IgD-negative memory B cell (primary cell): ENCODE data around the gene SUPT20HL1. TPM values are rescaled to one million over a fixed set of nuclear protein-coding genes. Genes with fewer than 3 reads are reported as not detected.
"Not testable (repeated sequence)": the region's sequence is repeated elsewhere in the genome, so short reads cannot be mapped to it uniquely, and the experiment has no call there.

Experiments used
- H3K27ac Mint-ChIP-seq, 3 donors: one replicate each; pipeline ENCODE4 v1.8.0; 2020 to 2022; ENCODE audit warnings: mild to moderate bottlenecking in 3 of 3, mixed read lengths in 3 of 3, moderate library complexity in 1 of 3
- H3K27me3 Mint-ChIP-seq: one replicate; pipeline ENCODE4 v1.8.0; 2021; ENCODE audit warnings: mixed read lengths
- H3K36me3 Mint-ChIP-seq: one replicate; pipeline ENCODE4 v1.8.0; 2020; ENCODE audit warnings: mild to moderate bottlenecking, mixed read lengths
- H3K4me1 Mint-ChIP-seq, 3 donors: one replicate each; pipeline ENCODE4 v1.8.0; 2020 to 2022; ENCODE audit warnings: mixed read lengths in 3 of 3, mild to moderate bottlenecking in 1 of 3
- H3K4me3 Mint-ChIP-seq, 4 donors: one replicate each; pipeline ENCODE4 v1.8.0; 2020 to 2022; ENCODE audit warnings: mild to moderate bottlenecking in 4 of 4, mixed read lengths in 4 of 4, moderate library complexity in 3 of 4
- H3K9me3 Mint-ChIP-seq, 3 donors: one replicate each; pipeline ENCODE4 v1.8.0; 2020 to 2021; ENCODE audit warnings: mixed read lengths in 3 of 3, mild to moderate bottlenecking in 1 of 3
- polyA plus RNA-seq: library from polyadenylated mRNA; unstranded; fragments of 300-500 nt; fragmentation: Illumina TruSeq; gene quantifications from one replicate; pipeline ENCODE4 v1.2.3, GENCODE V29; 2021

Gene SUPT20HL1
- not detected for polyA plus RNA-seq

DNA sequence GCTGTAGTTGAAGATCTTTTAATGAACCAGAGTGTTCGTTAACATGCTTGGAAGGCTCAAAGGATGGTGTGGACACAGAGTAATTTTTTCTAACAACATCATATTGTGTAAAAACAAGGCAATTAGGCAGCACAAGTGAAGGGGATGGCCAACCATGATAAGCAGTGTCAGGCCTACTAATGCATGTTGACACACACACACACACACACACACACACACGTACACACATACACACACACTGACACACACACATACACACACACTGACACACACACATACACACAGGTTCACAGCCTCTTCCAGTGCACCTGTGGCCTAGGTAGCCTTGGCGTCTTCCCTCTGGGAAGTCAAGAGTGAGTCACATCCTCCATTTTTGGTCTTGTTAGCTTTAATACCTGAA, at the start of gene SUPT20HL1:
TSS of gene SUPT20HL1 (plus strand) at position 368 of the 400 bp plus-strand sequence. CDS start 2,122 bp downstream, outside the sequence.
- peaks cover 0 to 4% (median 0%) of the 10 kb centered on the region in 3 donors for H3K9me3 Mint-ChIP-seq
- no peak within 1 kb of the TSS for H3K27ac Mint-ChIP-seq
- no peak within 1 kb of the TSS for H3K4me3 Mint-ChIP-seq
- H3K27me3 Mint-ChIP-seq, result peaks cover 3% of the 10 kb centered on the region
- no peaks in the 10 kb centered on the region for H3K4me1 Mint-ChIP-seq
- H3K36me3 Mint-ChIP-seq, result no peaks in the 10 kb centered on the region

DNA sequence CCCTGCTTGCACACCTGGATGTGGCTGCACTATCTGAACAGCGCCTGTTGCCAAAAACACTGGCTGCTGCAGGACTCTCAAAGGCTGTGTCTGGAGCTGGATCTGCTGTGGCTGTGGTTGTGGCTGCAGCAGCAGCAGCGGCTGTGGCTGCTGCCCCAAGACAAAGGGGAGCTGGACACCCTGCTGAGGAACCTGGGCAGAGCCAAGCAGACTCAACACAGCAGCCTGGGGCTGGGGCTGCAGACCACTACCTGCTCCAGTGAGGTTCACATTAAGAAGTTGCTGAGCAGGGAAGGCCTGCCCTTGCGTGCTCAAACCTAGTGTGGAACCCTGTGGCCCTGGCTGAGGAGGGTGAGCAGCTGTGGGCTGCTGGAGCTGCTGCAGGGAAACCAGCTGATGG, 49.5 kb upstream of the SUPT20HL1 start:
- not testable (repeated sequence) for H3K9me3 Mint-ChIP-seq, H3K4me3 Mint-ChIP-seq, H3K27me3 Mint-ChIP-seq, H3K27ac Mint-ChIP-seq, H3K36me3 Mint-ChIP-seq, H3K4me1 Mint-ChIP-seq

DNA sequence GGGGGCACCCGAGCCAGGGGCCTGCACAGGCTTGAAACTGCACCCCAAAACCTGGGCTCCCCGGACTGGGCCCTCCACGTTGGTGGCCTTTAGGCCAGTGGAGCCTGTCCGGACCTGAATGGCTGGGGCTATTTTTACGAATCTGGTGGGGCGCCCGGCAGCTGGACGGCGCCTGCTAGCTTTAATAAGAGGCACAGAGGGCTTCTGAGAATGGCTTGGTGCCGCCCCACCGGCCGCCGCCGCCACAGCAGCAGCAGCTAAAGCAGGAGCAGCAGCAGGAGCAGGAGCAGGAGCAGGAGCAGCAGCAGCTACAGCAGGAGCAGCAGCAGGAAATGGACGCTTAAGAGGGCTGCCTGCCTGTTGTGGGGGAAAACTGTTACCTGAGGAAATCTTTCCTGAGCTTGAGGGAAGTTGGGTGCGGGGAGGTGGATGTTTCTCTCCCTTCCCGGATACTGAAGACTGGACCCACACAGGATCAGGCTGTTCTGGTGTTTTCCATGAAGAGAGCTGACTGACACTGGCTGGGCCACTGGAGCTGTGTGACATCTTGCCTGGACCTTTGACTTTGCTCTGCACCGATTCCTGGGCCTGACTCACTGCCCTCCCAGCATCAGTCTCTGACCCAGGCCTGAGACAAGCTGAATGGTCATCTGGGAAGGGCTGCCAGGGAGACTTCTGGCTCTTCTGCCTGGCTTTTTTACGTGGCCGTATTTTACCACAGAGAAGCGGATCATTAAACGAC, 48.8 kb upstream of the SUPT20HL1 start:
- not testable (repeated sequence) for H3K27me3 Mint-ChIP-seq, H3K9me3 Mint-ChIP-seq, H3K27ac Mint-ChIP-seq, H3K4me1 Mint-ChIP-seq, H3K4me3 Mint-ChIP-seq, H3K36me3 Mint-ChIP-seq

DNA sequence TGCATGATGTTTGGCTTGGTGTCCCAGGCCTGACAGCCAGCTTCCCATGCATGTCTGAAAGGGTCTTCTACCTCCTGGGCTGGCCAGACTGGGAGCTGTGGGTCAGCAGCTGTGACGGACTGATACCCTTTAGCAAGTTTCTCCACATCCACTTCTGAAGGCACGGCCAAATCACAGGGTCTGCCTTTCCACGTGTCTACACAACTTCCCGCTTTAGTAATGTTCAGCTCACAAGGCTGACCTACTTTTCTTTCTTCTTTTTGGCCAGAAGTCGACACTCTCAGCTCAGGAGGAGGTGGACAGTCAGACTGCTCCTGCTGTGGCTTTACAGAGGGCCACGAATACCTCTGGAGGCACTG, 48.2 kb upstream of the SUPT20HL1 start:
- not testable (repeated sequence) for H3K36me3 Mint-ChIP-seq, H3K27me3 Mint-ChIP-seq, H3K4me1 Mint-ChIP-seq, H3K27ac Mint-ChIP-seq, H3K4me3 Mint-ChIP-seq, H3K9me3 Mint-ChIP-seq

DNA sequence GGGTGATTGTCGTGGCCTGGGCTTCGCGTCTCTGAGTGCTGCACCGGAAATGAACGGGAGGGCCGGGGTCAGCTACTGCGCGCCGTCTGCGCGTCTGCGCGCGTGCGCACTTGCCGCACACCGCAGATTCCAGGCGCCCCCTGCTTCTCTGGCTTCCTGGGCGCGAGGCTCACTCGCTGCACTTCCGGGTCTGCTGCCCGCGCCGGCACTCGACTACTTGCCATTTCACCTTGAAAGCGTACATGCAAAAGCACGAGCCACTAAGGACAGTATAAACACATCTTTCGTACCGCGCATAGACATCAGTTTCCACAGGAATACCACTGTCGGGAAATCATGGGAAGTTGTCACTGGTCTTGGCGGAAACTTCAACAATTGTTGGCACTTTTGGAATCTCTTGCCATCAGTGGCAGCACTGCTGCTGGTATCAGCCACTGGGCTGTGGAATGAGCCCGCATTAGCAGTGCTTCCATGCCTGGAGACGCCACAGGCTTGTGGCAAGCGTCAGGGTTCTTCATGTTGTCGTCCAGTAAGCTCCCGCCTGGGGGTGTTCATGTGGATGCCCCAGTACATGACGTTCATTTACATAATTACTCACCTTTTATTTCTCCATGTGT, 46.3 kb upstream of the SUPT20HL1 start, which contains the start of gene SUPT20HL2:
TSS of gene SUPT20HL2 (minus strand) at position 51 of the 617 bp plus-strand sequence. CDS start 754 bp downstream, outside the sequence.
- H3K4me1 Mint-ChIP-seq, result no peaks in the 10 kb centered on the region
- H3K27ac Mint-ChIP-seq, result peak within 1 kb of the TSS in 1 of 3 donors; percentile 35
- H3K27me3 Mint-ChIP-seq, result no peaks in the 10 kb centered on the region
- no peaks in the 10 kb centered on the region for H3K36me3 Mint-ChIP-seq
- no peaks in the 10 kb centered on the region for H3K9me3 Mint-ChIP-seq
- H3K4me3 Mint-ChIP-seq, result no peak within 1 kb of the TSS

DNA sequence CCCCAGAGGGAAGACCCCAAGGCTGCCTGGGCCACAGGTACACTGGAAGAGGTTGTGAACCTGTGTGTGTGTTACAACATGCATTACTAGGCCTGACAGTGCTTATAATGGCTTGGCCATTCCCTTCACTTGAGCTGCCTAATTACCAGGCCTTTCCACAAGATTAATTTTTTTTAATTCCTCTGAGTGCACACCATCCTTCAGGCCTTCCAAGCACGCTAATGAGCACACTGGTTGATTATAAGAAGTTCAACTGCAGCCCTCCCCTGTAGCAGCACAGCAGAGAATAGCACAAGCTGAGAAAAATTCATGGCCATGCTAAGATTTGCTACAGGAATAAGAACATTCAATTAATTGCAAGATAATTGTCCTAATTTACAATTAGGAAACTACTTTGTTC, 44.3 kb upstream of the SUPT20HL1 start:
- H3K4me1 Mint-ChIP-seq, result no peaks in the 10 kb centered on the region
- H3K36me3 Mint-ChIP-seq, result no peaks in the 10 kb centered on the region
- H3K27ac Mint-ChIP-seq, result no peak overlapping the region
- H3K27me3 Mint-ChIP-seq, result peaks cover 7% of the 10 kb centered on the region
- H3K9me3 Mint-ChIP-seq, result no peaks in the 10 kb centered on the region
- H3K4me3 Mint-ChIP-seq, result no peak overlapping the region

DNA sequence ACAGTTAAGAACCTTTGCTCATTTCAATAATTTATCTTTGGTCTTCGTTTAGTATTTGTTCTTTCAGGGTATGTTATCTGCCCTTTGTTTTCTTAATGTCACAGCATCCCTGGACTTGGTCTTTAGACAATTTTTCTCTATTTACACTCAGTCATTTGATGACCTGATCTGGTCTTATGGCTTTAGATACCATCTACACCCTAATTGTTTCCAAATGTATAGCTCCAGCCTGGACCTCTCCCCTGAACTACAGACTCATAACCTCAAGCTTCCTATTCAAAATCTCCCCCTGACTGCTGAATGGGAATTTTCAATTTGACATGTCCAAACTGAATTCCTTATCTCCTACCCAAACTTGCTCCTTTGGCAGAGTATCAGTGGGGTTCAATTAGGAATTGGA, 42.9 kb upstream of the SUPT20HL1 start:
- Mint-ChIP-seq H3K4me1 (no peaks in the 10 kb centered on the region), H3K9me3 (no peaks in the 10 kb centered on the region), H3K36me3 (no peaks in the 10 kb centered on the region), H3K4me3 (no peak overlapping the region), H3K27ac (no peak overlapping the region), H3K27me3 (peaks cover 7% of the 10 kb centered on the region)

DNA sequence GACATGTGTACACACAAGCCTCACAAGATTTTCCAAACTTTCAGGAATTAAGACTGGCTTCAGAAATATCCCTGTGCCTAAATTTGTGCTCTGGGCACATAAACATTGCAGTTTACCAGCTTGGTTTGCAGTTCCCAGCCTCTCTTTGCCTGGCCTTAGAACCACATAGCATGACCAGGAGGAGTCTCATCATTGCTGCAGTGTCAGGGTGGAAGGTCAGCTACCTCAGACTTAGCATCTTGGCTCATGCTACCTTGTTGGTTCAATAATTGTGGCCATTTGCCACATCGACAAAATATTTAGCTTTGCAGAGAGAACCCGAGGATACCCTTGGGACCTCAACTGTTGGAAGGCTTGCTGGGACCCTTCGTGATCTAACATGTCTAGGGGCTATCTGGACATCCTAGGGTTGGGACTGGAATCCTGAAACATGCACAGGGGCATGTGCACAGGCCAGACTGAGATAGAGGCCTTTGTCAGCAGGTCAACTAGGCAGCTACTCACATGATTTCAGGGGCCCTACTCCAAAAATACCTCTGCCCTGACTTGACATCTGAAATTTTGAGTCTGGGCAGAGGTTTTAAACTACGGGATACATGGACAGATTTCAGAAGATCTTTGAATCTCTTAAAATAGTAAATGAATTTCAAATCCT, 38.6 kb upstream of the SUPT20HL1 start:
- Mint-ChIP-seq H3K27me3 (peaks cover 12% of the 10 kb centered on the region), H3K27ac (no peak overlapping the region), H3K4me3 (no peak overlapping the region), H3K4me1 (no peaks in the 10 kb centered on the region), H3K36me3 (no peaks in the 10 kb centered on the region), H3K9me3 (no peaks in the 10 kb centered on the region)

DNA sequence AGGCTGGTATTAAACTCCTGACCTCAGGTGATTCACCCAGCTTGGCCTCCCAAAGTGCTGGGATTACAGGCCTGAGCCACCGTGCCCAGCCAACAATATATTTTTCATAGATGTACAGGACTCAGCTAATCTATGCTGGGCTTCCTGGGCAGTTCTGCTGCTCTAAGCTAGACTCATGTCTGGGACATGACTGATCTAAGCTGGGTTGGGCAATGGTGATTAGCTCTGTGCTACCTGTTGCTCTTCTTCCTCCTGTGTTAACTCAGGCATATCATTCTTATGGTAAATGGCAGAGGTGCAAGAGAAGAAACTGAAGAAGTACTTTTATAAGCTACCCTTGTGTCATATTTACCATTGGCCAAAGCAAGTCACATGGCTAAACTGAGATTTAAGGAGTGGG, 35.2 kb upstream of the SUPT20HL1 start:
- Mint-ChIP-seq H3K27me3 (peaks cover 16% of the 10 kb centered on the region), H3K4me3 (no peak overlapping the region), H3K36me3 (no peaks in the 10 kb centered on the region), H3K4me1 (no peaks in the 10 kb centered on the region), H3K27ac (no peak overlapping the region), H3K9me3 (no peaks in the 10 kb centered on the region)

- Mint-ChIP-seq H3K4me1 (peaks cover 0 to 2% (median 0%) of the 10 kb centered on the region in 3 donors), H3K27ac (no peak overlapping the region), H3K27me3 (peaks cover 16% of the 10 kb centered on the region), H3K9me3 (peaks cover 2 to 9% (median 3%) of the 10 kb centered on the region in 3 donors), H3K36me3 (no peaks in the 10 kb centered on the region), H3K4me3 (no peak overlapping the region)
Measured at GRCh38 chrX:24332878-24333277, 27.6 kb upstream of the SUPT20HL1 start.

DNA sequence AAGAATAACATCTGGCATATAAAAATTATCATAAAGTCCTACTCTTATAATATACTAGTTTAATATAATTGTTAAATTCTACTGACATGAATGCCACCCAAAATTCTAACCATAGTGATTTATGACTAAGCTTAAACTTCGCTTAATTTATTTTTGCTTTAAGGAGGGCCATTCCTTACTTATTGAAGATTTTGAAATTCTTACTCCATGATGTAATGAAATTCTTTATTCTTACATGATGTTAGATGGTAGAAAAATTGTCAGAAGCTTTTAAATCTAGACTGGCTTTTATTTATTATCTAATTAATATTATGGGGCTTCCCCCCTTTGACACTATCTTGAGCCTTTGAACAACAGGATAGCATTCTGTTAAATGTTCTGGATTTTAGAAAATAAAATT, 27.1 kb upstream of the SUPT20HL1 start:
- H3K4me1 Mint-ChIP-seq, result peaks cover 0 to 2% (median 0%) of the 10 kb centered on the region in 3 donors
- peaks cover 2 to 9% (median 3%) of the 10 kb centered on the region in 3 donors for H3K9me3 Mint-ChIP-seq
- H3K27me3 Mint-ChIP-seq, result peaks cover 16% of the 10 kb centered on the region
- H3K36me3 Mint-ChIP-seq, result no peaks in the 10 kb centered on the region
- no peak overlapping the region for H3K27ac Mint-ChIP-seq
- H3K4me3 Mint-ChIP-seq, result no peak overlapping the region

- peaks cover 0 to 2% (median 0%) of the 10 kb centered on the region in 3 donors for H3K4me1 Mint-ChIP-seq
- no peak overlapping the region for H3K27ac Mint-ChIP-seq
- H3K36me3 Mint-ChIP-seq, result no peaks in the 10 kb centered on the region
- peaks cover 14% of the 10 kb centered on the region for H3K27me3 Mint-ChIP-seq
- no peak overlapping the region for H3K4me3 Mint-ChIP-seq
- H3K9me3 Mint-ChIP-seq, result peaks cover 2 to 9% (median 3%) of the 10 kb centered on the region in 3 donors
Measured at GRCh38 chrX:24334461-24334860, 26.0 kb upstream of the SUPT20HL1 start.

- Mint-ChIP-seq H3K27me3 (peaks cover 12% of the 10 kb centered on the region), H3K36me3 (no peaks in the 10 kb centered on the region), H3K4me3 (no peak overlapping the region), H3K4me1 (peaks cover 0 to 3% (median 0%) of the 10 kb centered on the region in 3 donors), H3K9me3 (peaks cover 2 to 9% (median 3%) of the 10 kb centered on the region in 3 donors), H3K27ac (no peak overlapping the region)
Measured at GRCh38 chrX:24335871-24336270, 24.6 kb upstream of the SUPT20HL1 start.

DNA sequence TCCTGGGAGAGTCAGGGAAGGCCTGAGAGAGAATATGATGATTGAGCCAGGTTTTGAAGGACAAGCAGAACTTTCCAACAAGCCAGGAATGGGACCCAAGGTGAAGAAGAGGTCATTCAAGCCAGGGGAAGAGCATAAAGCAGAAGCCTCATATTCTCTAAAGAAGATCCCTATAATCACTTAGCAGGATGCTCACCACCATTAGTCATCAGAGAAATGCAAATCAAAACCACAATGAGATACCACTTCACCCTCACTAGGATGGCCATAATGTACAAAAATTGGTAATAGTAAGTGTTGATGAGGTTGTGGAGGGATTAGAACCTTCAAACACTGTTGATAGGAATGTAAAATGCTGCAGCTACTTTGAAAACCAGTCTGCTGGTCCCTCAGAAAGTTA, 20.5 kb upstream of the SUPT20HL1 start:
- H3K36me3 Mint-ChIP-seq, result no peaks in the 10 kb centered on the region
- peaks cover 5% of the 10 kb centered on the region for H3K27me3 Mint-ChIP-seq
- H3K27ac Mint-ChIP-seq, result no peak overlapping the region
- no peak overlapping the region for H3K4me3 Mint-ChIP-seq
- no peaks in the 10 kb centered on the region for H3K9me3 Mint-ChIP-seq
- peaks cover 0 to 5% (median 4%) of the 10 kb centered on the region in 3 donors for H3K4me1 Mint-ChIP-seq

DNA sequence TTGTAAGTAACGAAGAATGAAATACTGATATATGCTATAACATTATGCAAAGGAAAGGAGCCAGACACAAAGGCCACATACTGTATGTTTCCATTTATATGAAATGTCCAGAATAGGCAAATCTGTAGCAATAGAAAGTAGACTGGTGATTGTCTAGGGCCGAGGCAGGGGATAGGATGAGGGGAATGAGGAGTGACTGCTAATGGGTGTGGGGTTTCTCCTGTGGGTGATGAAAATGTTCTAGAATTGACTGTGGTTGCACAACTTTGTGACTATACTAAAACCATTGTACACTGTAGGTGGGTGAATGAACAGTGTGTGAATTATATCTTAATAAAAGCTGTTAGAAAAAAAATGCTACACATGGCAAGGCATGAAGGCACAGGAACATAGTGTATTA, 19.9 kb upstream of the SUPT20HL1 start:
- Mint-ChIP-seq H3K4me1 (peaks cover 0 to 5% (median 4%) of the 10 kb centered on the region in 3 donors), H3K9me3 (no peaks in the 10 kb centered on the region), H3K4me3 (no peak overlapping the region), H3K27ac (no peak overlapping the region), H3K36me3 (no peaks in the 10 kb centered on the region), H3K27me3 (peaks cover 5% of the 10 kb centered on the region)
